Panc1 (cell line): ENCODE data around the gene YTHDF1. TPM values are rescaled to one million over a fixed set of nuclear protein-coding genes. Genes with fewer than 3 reads are reported as not detected.

Experiments
- ATAC-seq: fragments of 200-7000 bp; cut with Tn5 transposase; 2 replicates; pipeline ENCODE4 v1.9.1; 2020; ENCODE audit warnings: mild to moderate bottlenecking, moderate library complexity
- BruUV-seq: library from RNA; stranded (reverse); fragments of 400-500 nt; replicated peaks from 2 replicates; lab custom pipeline; 2021; lab: Mats Ljungman, UMichigan
- CTCF ChIA-PET: fragments of 300-600 bp; sonication (Branson Sonifier 250); formaldehyde crosslinking; loops from one replicate; lab custom pipeline; 2022; ENCODE audit warnings: antibody characterized with exemption; lab: Charles Lee
- POLR2A ChIA-PET: fragments of 300-600 bp; sonication (Branson Sonifier 250); formaldehyde crosslinking; loops from one replicate; lab custom pipeline; 2022; ENCODE audit warnings: antibody characterized with exemption; lab: Charles Lee
- DNase-seq: peaks from one replicate; pipeline ENCODE4 v3.0.0-alpha.2; 2010; ENCODE audit warnings: low read depth, low spot score
- H3K27ac ChIP-seq: 2 replicates; pipeline ENCODE4 v1.5.1; 2011; ENCODE audit warnings: mild to moderate bottlenecking, low read length, inconsistent platforms
- H3K27me3 ChIP-seq: fragments of 200-500 bp; sonication (Bioruptor generic); 2 replicates; pipeline ENCODE4 v1.6.0; 2014; ENCODE audit warnings: low read length, inconsistent platforms; ENCODE audit not compliant: control insufficient read depth, insufficient read depth
- H3K36me3 ChIP-seq: fragments of 200-500 bp; sonication (Bioruptor generic); 2 replicates; pipeline ENCODE4 v1.5.1; 2014; ENCODE audit warnings: inconsistent platforms, mild to moderate bottlenecking, low read length, moderate library complexity; ENCODE audit not compliant: control insufficient read depth, insufficient read depth
- H3K4me1 ChIP-seq: 2 replicates; pipeline ENCODE4 v1.5.1; 2011; ENCODE audit warnings: inconsistent platforms, mild to moderate bottlenecking, low read length, moderate library complexity; ENCODE audit not compliant: control insufficient read depth, insufficient read depth
- H3K4me3 ChIP-seq, 2 experiments: 2 replicates each; pipeline ENCODE4 v1.5.1; 2011 to 2012; ENCODE audit warnings: low read depth in 2 of 2, low read length in 2 of 2, mild to moderate bottlenecking in 2 of 2, inconsistent platforms in 1 of 2, moderate library complexity in 1 of 2
- H3K9me3 ChIP-seq: fragments of 200-500 bp; sonication (Bioruptor generic); 2 replicates; pipeline ENCODE4 v1.5.1; 2014; ENCODE audit warnings: low read depth, mild to moderate bottlenecking, inconsistent platforms, low read length, moderate library complexity; ENCODE audit not compliant: control insufficient read depth, insufficient read depth
- CTCF ChIP-seq: fragments of 450-650 bp; IDR thresholded peaks from 2 replicates; pipeline ENCODE4 v1.5.1; 2017; ENCODE audit warnings: mild to moderate bottlenecking
- POLR2AphosphoS5 ChIP-seq: IDR thresholded peaks from 2 replicates; pipeline ENCODE4 v1.6.1; 2012; ENCODE audit warnings: mild to moderate bottlenecking, low read depth, low read length, moderate library complexity
- REST ChIP-seq, 2 experiments: IDR thresholded peaks; 2 replicates each; pipeline ENCODE4 v1.6.1; 2011 to 2012; ENCODE audit warnings: low read depth in 2 of 2, control low read depth in 1 of 2, low read length in 1 of 2, mild to moderate bottlenecking in 1 of 2, moderate library complexity in 1 of 2; ENCODE audit not compliant: insufficient read depth in 1 of 2
- SIN3A ChIP-seq: IDR thresholded peaks from 2 replicates; pipeline ENCODE4 v1.6.1; 2012; ENCODE audit warnings: low read depth, mild to moderate bottlenecking, low read length, moderate library complexity, borderline replicate concordance; ENCODE audit not compliant: insufficient read depth
- TCF7L2 ChIP-seq: IDR thresholded peaks from 2 replicates; pipeline ENCODE4 v1.6.1; 2011; ENCODE audit warnings: mild to moderate bottlenecking, low read depth, low read length, inconsistent platforms
- in situ Hi-C: cut with HindIII; loops from 2 replicates; pipeline ENCODE4 v1.10.0; 2016; ENCODE audit warnings: low sequenced_read_pairs, low pct_unique_long_range_greater_than_20kb
- intact Hi-C: fragments of 100-400 bp; cut with micrococcal nuclease; formaldehyde crosslinking; loops from one replicate; pipeline ENCODE4 v1.10.0; 2022; ENCODE audit not compliant: unreplicated experiment
- total RNA-seq: library from RNA; stranded (reverse); gene quantifications from one replicate; pipeline ENCODE4 v1.2.1, GENCODE V29; 2021; ENCODE audit not compliant: unreplicated experiment

YTHDF1 gene
- total RNA-seq, 1 experiment from 2014 or later = 43.0 TPM

DNA sequence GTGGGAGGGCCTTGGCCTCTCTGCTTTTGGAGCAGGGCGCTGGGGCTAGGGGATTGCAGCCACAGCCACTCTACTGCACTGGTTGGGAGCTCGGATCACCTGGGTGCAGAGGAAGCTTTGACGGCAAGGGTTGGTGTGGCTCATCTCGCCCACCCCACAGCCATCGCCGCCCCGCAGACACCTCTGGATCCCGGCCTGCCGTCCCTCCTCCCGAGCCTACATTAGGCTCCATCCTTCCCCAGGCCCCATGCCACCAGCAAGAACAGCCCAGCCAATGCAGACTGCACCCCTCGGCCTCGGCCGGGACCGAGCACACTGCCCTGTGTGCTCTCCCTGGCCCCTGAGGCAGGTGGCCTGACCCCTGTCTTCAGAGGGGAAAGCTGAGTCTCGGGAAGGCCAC lies 44.6 kb upstream of the YTHDF1 start:
- ChIA-PET CTCF (no interaction called here), POLR2A (no interaction called here)
- H3K4me3 ChIP-seq = no peak overlapping the region
- DNase-seq (no peak), ATAC-seq (0 out of 2 replicates have a peak, but pooled peaks have one; percentile 4)
- no peaks in the 10 kb centered on the region for H3K4me1 ChIP-seq
- no TSS peak for BruUV-seq
- no peaks in the 10 kb centered on the region for H3K9me3 ChIP-seq
- intact Hi-C loops (no loop called here), in situ Hi-C loops (no loop called here)
- H3K27me3 ChIP-seq = no peaks in the 10 kb centered on the region
- TF ChIP-seq TCF7L2 = no peak
- no peak for TF ChIP-seq CTCF
- TF ChIP-seq REST (IDR thresholded peaks at IDR 0.05; ENCODE audit: insufficient read depth in 1 of 2, low read depth in 2 of 2, low read length in 1 of 2) = no peak
- TF ChIP-seq POLR2AphosphoS5 = no peak
- no peaks in the 10 kb centered on the region for H3K36me3 ChIP-seq
- no peak overlapping the region for H3K27ac ChIP-seq

GRCh38 chr20:63259734-63260460 lies 44.0 kb upstream of the YTHDF1 start:
- 0 out of 2 replicates have a peak, but pooled peaks cover 1% of the 10 kb centered on the region for H3K4me1 ChIP-seq
- H3K9me3 ChIP-seq = no peaks in the 10 kb centered on the region
- TF ChIP-seq REST (IDR thresholded peaks at IDR 0.05; ENCODE audit: insufficient read depth in 1 of 2, low read depth in 2 of 2, low read length in 1 of 2) (no peak), SIN3A (no peak), CTCF (no peak), POLR2AphosphoS5 (no peak), TCF7L2 (no peak)
- H3K4me3 ChIP-seq = no peak overlapping the region
- intact Hi-C loops (no loop called here), in situ Hi-C loops (no loop called here)
- H3K27ac ChIP-seq = no peak overlapping the region
- ChIA-PET CTCF (interaction anchor here (2.0 kb wide), 1 partner anchor 36 kb away, joined by 9 read pairs; no protein-coding TSS in a partner anchor), POLR2A (no interaction called here)
- no peaks in the 10 kb centered on the region; the same call in 1 of the 2 replicates for H3K27me3 ChIP-seq
- no TSS peak for BruUV-seq
- DNase-seq (no peak), ATAC-seq (no peak)
- H3K36me3 ChIP-seq = no peaks in the 10 kb centered on the region
